GM18870 (cell line): ENCODE measurements around the gene FRMD4A.

Source experiments
- ATAC-seq: cut with Tn5 transposase; IDR thresholded peaks from one replicate; pipeline ENCODE4 v1.9.1; 2021; ENCODE audit warnings: moderate library complexity; ENCODE audit not compliant: unreplicated experiment

FRMD4A gene

GRCh38 chr10:13668126-13668525, 662.6 kb downstream of the FRMD4A start:
- ATAC-seq, result no peak

- no peak for ATAC-seq
Observed at GRCh38 chr10:13665516-13666262, 665.0 kb downstream of the FRMD4A start.

GRCh38 chr10:13661256-13661655, 669.5 kb downstream of the FRMD4A start:
- no peak for ATAC-seq

- no peak for ATAC-seq
Observed at GRCh38 chr10:13660551-13660920, 670.2 kb downstream of the FRMD4A start.

GRCh38 chr10:13659887-13660550, 670.7 kb downstream of the FRMD4A start:
- no peak for ATAC-seq

- no peak for ATAC-seq
Observed at GRCh38 chr10:13658871-13659685, 671.6 kb downstream of the FRMD4A start.

- no peak for ATAC-seq
Observed at GRCh38 chr10:13658264-13658663, 672.5 kb downstream of the FRMD4A start.

- ATAC-seq, result no peak
Observed at GRCh38 chr10:13657101-13657680, 673.5 kb downstream of the FRMD4A start.

- ATAC-seq, result no peak
Observed at GRCh38 chr10:13656337-13657100, 674.2 kb downstream of the FRMD4A start.

- ATAC-seq, result no peak
Observed at GRCh38 chr10:13654846-13655245, 675.9 kb downstream of the FRMD4A start.

GRCh38 chr10:13654118-13654830, 676.5 kb downstream of the FRMD4A start:
- ATAC-seq, result no peak

GRCh38 chr10:13652860-13653259, 677.9 kb downstream of the FRMD4A start:
- no peak for ATAC-seq

GRCh38 chr10:13651969-13652720, 678.6 kb downstream of the FRMD4A start:
- ATAC-seq, result no peak

GRCh38 chr10:13650961-13651360, 679.8 kb downstream of the FRMD4A start:
- ATAC-seq, result no peak

- no peak for ATAC-seq
Observed at GRCh38 chr10:13649844-13650520, 680.7 kb downstream of the FRMD4A start.

GRCh38 chr10:13648425-13648824, 682.3 kb downstream of the FRMD4A start:
- no peak for ATAC-seq

GRCh38 chr10:13644866-13645265, 685.9 kb downstream of the FRMD4A start:
- no peak for ATAC-seq

- ATAC-seq, result no peak
Observed at GRCh38 chr10:13643016-13643415, 687.7 kb downstream of the FRMD4A start.

- no peak for ATAC-seq
Observed at GRCh38 chr10:13642293-13642692, 688.4 kb downstream of the FRMD4A start.
